ENCODE results near the gene SLC48A1.

GRCh38 chr12:47746523-47746922 is 26.5 kb upstream of the SLC48A1 start:
- TF ChIP-seq CTCF (IDR thresholded peaks at IDR 0.05; ENCODE audit: low read depth, low read length) (no peak), EZH2phosphoT487 (IDR thresholded peaks at IDR 0.05; ENCODE audit: low read depth) (no peak)
